Measurements from ENCODE around the gene SCAF4.
"Not testable (repeated sequence)": the region's sequence is repeated elsewhere in the genome, so short reads cannot be mapped to it uniquely, and the experiment has no call there.

SCAF4 gene, protein sequence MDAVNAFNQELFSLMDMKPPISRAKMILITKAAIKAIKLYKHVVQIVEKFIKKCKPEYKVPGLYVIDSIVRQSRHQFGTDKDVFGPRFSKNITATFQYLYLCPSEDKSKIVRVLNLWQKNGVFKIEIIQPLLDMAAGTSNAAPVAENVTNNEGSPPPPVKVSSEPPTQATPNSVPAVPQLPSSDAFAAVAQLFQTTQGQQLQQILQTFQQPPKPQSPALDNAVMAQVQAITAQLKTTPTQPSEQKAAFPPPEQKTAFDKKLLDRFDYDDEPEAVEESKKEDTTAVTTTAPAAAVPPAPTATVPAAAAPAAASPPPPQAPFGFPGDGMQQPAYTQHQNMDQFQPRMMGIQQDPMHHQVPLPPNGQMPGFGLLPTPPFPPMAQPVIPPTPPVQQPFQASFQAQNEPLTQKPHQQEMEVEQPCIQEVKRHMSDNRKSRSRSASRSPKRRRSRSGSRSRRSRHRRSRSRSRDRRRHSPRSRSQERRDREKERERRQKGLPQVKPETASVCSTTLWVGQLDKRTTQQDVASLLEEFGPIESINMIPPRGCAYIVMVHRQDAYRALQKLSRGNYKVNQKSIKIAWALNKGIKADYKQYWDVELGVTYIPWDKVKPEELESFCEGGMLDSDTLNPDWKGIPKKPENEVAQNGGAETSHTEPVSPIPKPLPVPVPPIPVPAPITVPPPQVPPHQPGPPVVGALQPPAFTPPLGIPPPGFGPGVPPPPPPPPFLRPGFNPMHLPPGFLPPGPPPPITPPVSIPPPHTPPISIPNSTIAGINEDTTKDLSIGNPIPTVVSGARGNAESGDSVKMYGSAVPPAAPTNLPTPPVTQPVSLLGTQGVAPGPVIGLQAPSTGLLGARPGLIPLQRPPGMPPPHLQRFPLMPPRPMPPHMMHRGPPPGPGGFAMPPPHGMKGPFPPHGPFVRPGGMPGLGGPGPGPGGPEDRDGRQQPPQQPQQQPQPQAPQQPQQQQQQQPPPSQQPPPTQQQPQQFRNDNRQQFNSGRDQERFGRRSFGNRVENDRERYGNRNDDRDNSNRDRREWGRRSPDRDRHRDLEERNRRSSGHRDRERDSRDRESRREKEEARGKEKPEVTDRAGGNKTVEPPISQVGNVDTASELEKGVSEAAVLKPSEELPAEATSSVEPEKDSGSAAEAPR

DNA sequence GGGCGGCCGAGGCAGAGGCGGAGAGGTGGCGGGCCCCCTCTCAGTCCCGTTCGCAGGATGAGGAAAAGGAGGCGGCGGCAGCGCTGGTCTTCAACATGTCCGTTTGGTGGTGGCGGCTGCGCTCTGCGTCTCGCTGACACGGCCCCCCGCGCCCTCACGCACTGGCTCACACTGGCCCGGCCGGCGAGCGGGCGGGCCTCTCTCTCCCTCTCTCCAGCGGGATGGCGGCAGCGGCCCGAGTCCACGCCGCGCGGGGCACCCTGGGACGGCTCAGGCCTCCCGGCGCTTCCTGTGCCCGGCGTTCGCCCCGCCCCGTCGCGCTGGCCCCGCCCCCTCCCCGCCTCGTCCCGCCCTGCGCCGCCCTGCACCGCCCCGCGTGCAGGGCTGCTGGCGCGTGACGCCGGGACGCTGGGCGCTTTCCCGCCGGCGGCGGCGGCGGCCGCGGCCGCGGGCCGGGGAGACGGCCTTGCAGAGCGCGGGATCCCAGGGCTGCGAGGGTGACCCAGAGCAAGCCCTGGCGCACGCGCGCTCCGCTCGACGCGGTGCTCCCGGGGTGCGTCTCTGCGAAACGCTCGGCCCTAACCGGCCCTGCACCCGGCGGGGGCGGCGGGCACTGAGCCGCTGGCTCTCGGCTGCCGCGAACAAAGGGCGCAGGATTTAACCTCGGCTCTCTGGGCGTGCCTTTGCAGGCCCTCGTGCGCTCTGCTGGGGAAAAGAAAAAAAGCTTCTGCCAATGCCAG is at the start of gene SCAF4:
Gene SCAF4 (minus strand): TSS at position 262 of the 740 bp plus-strand sequence. CDS start 426 bp downstream, outside the sequence.
- DNase-seq (peak; percentile 88), ATAC-seq (peak; percentile 90)

DNA sequence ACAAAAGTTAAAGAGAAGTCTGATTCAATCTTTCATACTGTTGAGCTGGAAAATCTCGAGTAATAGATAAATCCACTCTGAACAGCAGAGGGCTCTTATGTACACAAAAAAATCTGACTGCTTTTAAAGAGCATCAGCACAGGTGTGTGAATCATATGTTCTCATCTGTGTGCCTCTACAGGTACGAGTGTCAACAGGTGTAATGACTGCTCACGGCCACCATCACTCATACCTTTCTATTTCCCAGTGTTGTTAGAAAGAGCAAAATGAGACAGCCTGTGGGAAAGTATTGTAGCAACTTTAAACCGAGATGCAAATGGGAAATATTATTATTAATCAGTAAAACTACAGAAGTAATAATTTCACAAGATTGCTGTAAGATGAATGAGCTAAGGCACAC is 49.0 kb upstream of the SCAF4 start:
- DNase-seq (no peak), ATAC-seq (no peak)

DNA sequence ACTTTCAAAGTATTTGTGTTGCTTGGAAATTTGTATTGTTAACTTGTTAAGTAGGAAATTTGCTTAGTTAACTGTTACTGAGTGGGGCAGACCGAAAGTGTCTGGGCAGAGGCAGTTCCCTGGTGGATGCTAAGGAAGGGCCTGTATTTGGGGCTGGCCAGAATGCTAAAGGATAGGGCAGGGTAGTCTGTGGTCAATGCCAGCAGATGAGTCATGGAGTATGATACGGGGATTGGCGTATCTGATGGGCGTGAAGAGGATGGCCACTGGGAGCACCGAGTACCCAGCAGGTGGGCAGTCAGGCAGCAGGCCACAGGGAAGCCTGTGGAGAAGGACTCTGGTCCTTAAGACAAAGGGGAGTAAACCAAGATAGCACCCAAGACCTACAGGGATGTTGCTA is 46.6 kb upstream of the SCAF4 start:
- ATAC-seq (no peak), DNase-seq (no peak)

DNA sequence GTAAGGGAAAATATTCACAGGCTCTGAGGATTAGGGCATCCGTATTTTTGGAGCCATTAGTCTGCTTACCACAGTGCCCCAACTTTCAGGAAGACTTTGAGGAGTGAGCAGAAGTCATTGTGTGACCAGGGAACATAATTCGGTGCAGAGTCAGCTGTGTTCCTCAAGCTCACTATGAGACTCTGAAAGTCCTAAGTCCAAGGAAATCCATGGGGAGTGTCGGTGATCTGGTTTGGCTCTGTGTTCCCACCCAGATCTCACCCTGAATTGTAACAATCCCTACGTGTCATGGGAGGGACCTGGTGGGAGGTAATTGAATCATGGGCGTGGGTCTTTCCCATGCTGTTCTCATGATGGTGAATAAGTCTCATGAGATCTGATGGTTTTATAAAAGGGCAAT is 45.9 kb upstream of the SCAF4 start:
- no peak for DNase-seq
- no peak for ATAC-seq

DNA sequence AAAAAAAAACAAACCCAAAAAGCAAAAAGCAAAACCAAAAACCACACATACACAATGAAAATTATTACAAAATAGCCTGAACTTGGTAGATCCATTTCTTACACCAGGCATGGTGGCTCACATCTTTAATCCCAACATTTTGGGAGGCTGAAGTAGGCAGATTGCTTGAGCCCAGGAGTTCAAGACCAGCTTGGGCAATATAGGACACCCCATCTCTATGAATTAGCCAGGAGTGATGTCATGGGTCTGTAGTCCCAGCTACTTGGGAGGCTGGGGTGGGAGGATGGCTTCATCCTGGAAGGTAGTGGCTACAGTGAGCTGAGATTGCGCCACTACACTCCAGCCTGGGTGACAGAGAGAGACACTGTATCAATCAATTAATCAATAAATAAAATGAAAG is 42.1 kb upstream of the SCAF4 start:
- DNase-seq (no peak), ATAC-seq (no peak)

DNA sequence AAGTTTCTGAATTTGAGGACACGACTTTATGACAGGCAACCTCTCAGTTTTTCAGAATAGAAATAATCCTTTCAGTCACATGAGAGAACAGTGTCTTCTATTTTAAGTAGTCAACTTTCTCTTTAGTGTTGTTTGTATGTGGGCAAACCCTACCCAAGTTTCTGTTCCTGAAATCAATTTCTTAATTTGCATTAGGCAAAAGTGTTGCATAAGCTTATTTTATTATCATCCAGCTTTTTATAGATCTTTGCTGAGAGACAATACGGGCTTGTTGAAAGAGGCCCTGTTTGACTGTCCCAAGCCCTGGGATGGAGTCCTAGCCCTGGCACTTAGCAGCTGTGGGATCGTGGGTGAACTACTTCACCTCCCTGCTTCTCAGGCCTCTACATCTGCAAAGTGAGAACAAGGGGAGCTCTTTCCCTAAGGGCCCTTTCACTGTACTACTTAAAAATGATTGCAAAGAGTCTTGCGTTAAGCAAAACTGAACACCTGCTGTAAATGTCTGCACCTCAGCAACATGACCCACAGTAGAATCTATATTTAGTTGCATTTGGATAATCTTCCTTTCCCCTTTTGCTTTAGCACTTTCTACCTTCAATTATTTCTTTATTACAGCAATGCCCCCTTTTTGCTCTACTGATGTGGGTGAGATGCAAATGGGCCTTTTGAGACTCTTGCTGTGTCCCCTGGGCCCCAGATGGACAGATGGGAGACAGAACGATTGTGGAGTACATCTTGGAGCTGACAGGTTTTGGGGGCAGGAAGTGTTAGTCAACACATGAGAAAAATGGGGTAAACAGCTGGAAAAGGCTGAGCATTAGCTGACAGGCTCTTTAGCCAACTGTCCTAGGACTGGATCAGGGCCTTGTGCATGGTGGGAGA is 41.0 kb upstream of the SCAF4 start:
- no peak for ATAC-seq
- no peak for DNase-seq

DNA sequence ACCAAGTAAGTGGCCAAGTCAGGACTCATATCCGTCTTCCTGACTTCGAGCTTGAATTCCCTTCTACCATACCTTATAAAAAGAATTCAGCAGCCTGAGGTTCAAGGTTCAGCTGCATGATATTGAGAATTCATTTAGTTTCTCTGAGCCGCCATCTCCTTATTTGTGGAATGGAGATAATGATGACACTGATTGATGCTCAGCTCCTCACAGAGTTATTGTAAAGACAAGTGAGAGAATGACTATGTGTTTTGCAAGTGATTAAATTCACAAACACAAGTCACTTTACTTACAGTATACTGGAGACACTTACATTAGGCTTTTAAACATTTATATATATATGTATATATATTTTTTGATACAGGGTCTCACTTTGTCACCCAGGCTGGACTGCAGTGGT is 39.8 kb upstream of the SCAF4 start:
- no peak for ATAC-seq

DNA sequence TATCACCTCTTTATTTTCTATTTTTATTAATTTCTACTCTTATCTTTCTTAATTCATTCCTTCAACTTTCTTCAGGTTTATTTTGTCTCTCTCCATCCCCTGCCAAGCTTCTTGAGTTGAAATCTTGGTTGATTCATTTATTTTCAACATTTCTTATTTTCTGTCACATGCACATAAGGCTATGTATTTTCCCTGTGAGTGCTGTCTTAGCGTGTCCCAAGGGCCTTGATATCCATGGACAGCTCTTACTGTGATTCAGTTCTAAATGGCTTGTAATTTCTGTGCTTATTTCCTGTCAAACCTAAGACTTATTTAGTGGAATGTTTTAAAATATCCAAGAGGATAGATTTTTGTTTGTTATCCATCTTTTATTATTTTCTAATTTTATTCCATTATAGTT is 36.8 kb upstream of the SCAF4 start:
- no peak for ATAC-seq
- no peak for DNase-seq

More for the DNA sequence above, 39.8 kb upstream of the SCAF4 start:
- no peak for DNase-seq

DNA sequence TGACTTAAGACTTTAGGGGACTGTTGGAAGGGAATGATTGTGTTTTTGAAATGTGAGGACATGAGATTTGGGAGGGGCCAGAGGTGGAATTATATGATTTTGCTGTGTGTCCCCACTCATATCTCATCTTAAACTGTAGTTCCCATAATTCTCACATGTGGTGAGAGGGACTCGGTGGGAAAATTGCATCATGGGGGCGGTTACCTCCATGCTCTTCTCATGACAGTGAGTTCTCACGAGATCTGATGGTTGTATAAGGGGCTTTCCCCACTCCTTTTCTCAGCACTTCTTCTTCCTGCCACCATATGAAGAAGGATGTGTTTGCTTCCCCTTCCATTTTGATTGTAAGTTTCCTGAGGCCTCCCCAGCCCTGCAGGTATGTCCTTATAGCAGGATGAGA is 35.0 kb upstream of the SCAF4 start:
- DNase-seq, result no peak
- no peak for ATAC-seq

DNA sequence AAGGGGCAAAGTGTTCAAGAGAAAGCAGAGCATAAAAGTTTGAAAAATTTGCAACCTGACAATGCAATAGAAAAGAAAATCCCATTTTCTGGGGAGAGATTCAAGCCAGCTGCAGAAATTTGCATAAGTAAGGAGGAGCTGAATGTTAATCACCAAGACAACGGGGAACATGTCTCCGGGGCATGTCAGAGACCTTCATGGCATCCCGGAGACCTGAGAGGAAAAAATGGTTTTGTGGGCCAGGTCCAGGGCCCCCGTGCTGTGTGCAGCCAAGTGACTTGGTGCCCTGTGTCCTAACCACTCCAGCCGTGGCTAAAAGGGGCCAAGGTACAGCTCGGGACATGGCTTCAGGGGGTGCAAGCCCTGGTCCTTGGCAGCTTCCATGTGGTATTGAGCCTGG is 33.9 kb upstream of the SCAF4 start:
- not testable (repeated sequence) for DNase-seq, ATAC-seq

DNA sequence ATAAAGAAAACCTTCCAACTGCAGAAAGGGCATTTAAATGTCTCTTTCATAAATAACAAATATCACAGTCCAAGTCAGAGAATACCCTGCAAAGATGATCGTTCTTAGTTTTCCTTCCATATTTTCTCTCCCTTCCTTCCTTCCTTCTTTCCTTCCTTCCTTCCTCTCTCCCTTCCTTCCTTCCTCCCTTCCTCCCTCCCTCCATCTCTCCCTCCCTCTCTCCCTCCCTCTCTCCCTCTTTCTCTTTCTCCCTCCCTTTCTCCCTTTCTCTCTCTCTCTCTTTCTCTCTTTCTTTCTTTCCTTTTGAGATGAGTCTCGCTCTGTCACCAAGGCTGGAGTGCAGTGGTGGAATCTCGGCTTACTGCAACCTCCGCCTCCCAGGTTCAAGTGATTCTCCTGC is 29.0 kb upstream of the SCAF4 start:
- DNase-seq (no peak), ATAC-seq (no peak)

DNA sequence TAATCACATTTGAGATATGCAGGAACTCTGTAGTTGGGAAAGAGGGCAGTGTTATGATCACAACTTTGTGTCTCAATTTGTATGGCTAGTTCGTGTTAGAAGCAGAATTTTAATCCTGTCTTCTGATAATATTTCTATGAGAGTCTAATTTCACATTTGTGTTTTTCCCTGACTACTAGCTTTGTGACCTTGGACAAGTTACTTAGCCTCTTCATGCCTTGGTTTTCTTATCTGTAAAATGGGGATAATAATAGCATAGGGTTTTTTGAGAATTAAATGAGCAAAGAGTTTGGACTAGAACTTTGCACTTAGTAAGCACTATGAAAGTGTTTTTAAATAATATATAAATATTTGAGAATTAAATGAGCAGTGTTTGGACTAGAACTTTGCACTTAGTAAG is 24.9 kb upstream of the SCAF4 start:
- ATAC-seq, result no peak
- DNase-seq, result no peak

DNA sequence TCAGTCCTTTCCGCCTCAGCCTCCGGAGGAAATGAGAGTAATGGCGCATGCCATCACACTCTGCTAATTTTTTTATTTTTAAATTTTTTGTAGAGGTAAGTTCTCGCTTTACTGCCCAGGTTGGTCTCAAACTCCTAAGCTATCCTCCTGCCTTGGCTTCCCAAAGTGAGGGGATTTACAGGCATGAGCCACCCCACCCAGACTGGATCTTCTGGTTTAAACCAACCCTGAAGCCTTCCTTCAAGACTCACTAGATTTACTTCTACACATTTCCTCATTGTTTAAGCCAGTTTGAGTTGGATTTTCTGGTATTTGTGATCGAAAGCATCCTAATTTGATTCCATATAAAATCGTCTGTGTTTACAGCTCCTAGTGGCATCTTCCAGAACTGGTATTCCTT is 23.1 kb upstream of the SCAF4 start:
- no peak for ATAC-seq
- DNase-seq, result no peak

DNA sequence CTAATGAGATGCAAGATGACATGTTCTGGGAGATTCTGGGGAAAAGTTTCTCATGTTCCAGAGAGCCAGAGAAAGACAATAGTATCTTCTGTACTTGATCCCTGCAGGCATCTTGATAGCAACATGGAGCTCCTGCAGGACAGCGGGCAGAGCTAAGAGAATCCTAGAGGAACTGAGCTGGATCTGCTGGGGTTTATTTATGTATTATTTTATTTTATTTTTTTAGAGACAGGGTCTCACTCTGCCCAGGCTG is 22.7 kb upstream of the SCAF4 start:
- ATAC-seq (no peak), DNase-seq (no peak)

DNA sequence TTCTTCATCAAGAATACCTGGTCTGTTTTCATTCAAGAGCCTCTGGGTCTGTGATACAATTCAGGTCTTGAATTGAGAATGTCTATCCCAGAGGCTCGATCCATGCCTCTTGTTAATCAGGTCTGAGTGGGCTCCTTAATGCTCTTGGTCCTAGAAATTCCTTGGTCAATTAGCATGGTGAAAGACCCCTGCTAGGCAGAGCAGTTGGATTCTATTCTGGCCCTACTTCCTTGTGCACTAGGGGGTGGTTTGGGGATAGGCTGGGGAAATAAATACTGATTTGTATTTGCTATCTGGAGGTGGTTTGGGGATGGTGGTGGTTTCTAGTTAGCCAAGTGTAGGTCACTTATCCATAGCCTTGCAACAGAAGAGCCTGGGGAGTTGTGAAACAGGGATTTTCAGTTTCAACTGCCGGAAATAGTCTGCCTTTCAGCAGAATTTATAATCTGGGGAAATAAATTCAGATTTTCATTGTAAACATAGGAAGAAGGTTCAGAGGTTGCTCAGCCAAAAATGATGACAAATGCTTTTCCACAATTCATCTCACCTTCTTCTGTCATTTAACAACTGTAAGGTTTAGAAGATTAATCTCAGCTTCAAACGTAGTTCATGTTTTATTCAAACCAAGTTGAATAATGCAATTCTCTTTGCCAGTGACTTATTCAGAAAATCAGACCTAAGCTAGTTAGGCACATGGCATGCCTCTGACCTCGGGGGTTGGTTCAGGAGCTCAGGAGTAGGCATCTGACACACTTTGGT is 22.2 kb upstream of the SCAF4 start:
- ATAC-seq, result no peak
- DNase-seq, result no peak

DNA sequence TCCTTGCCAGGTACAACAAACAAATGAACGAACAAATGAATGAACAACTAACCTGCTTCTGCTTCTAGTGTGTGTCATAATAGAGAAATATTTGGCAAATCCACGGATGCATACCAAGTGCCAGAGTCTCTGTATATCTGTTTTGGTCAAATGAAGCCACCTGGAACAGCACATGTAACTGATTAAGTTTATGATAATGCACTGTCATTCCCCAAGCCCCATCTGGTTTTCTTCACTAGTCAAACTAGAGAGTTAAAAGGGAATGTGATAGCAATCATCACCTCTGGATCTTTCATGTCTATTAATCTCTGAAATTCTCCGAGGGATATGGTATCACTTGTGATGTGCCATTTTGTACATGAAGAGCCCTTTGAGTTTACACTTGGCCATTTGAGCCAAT is 21.0 kb upstream of the SCAF4 start:
- DNase-seq (no peak), ATAC-seq (no peak)

DNA sequence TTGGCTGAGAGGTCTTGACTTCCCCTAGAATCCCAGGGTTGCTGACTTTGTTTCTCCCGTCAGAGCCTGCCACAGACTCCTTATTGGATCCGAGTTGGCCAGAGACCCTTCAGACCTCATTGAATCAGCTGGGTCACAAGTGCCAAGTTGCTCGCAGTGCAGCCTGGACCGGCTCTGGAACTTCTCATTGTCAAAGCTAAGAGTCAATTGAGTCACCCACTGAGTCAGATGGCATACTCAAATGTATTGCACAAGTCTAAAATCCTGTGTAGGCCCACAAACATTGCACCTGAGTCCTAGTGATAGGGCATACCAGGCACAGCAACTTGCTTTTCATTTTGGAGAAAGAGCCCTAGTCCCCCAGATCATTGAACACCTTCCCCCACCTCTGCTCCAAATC is 20.4 kb upstream of the SCAF4 start:
- no peak for DNase-seq
- no peak for ATAC-seq

DNA sequence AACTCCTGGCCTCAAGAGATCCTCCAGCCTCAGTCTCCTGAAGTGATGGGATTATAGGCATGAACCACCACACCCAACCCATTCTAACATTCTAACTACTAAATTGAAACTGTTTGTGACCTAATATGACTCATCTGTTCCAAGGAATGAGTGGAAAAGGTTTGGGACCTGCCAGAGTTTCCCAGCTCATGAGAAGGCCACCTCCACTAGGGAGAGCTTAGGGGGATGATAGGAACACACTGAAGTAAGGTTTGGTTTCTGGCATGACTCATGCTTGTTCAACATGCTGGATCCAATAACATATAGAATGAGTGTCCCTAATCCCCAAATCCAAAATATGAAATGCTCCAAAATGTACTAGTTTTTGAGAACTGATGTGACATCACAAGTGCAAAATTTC is 18.9 kb upstream of the SCAF4 start:
- no peak for DNase-seq
- ATAC-seq, result no peak

DNA sequence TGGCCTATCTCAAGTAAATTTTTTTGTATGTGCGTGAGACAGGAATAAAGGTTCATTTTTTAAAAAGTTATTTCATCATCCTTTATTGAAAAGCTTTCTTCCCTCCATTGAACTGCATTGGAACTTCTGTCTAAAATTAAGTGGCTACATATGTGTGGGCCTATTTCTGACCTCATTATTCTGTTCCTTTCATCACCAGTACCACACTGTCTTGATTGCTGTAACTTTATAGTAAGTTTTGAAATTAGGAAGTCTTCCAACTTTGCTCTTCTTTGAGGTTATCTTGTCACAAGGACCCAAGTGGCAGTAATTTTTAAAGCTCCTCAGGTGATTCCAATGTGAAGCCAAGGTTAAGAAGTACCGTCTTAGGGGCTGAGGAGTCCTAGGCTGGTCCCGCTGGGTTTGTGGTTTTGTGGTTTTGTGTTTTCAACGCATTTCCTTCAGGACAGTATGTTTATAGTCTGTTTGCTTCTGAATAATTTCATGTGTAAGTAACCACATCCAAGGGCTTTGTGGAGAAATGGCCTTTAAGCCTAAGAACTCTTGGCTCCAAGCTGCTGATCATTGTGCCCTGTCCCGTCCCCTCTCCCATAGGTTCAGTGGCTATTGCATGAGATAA is 12.4 kb upstream of the SCAF4 start:
- no peak for ATAC-seq
- DNase-seq, result no peak

DNA sequence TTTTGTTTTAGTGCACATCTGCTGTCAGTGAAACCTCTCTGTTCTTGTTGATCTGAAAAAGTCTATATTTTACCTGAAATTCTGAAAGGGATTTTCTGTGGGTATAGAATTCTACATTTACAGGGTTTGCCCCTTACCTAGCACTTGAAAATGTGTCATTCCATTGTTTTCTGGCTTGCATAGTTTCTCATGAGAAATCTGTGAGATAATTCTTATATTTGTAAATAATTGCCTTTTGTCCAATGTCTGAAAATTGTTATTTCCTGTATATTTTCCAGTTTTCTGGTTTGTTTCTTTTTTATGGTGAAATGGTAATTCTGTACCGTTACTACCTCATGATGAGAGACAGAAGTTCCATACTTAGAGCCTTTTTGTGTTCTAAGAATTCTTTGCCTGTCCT is 11.8 kb upstream of the SCAF4 start:
- ATAC-seq (no peak), DNase-seq (no peak)

Measured in stimulated activated naive CD8-positive, alpha-beta T cell treated with anti-CD3 and anti-CD28 coated beads, Interleukin-15, Interleukin-2, amounts not matched to agents 100 U/mL and 50 U/mL, for 24 hours (primary cell).